HEK293T (cell line): ENCODE data around the gene TRABD2B.

Source experiments
- ELF4 ChIP-seq: fragments of 450-650 bp; IDR thresholded peaks from 2 replicates; pipeline ENCODE4 v1.6.1; 2017; ENCODE audit warnings: antibody characterized with exemption
- NFRKB ChIP-seq: fragments of 450-650 bp; IDR thresholded peaks from 2 replicates; pipeline ENCODE4 v1.6.1; 2016; ENCODE audit warnings: mild to moderate bottlenecking, moderate library complexity
- PKNOX1 ChIP-seq: fragments of 450-650 bp; IDR thresholded peaks from 2 replicates; pipeline ENCODE4 v1.6.1; 2016
- SP1 ChIP-seq: fragments of 450-650 bp; IDR thresholded peaks from 2 replicates; pipeline ENCODE4 v1.6.1; 2017

- TF ChIP-seq PKNOX1, result no peak
- no peak for TF ChIP-seq SP1
- TF ChIP-seq NFRKB, result no peak
- TF ChIP-seq ELF4, result no peak
Measured at GRCh38 chr1:47824297-47824696, 172.9 kb downstream of the TRABD2B start.
